Retina (tissue), 1 donor: ENCODE measurements around the gene TLN1.

Experiments used
- DNase-seq: peaks from one replicate; pipeline ENCODE4 v3.0.0-alpha.2; 2016

Gene TLN1

GRCh38 chr9:35727676-35728040 lies 4.3 kb downstream of the TLN1 start:
- no peak for DNase-seq

- DNase-seq = no peak
Measured at GRCh38 chr9:35726931-35727330, 5.1 kb downstream of the TLN1 start.

DNA sequence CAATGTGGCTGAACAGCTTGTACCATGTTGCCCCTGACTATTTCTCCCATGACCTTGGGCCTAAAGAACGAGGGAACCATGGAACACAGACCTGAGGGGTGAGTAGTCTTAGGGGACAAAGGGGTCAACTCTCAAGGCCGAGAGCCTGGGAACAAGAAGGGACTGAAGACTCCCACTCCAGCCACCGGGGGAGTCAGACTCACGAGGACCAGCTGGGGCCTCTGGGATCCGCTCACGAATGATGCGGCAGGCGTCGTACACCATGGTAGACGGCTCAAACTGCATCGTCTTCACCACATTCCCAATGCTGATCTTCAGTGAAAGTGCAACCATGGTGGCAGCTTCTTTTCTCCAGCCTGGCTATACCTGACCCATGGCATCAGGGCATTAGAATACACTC lies 6.6 kb downstream of the TLN1 start:
- DNase-seq = no peak

- DNase-seq = no peak
Measured at GRCh38 chr9:35723908-35724307, 8.1 kb downstream of the TLN1 start.

DNA sequence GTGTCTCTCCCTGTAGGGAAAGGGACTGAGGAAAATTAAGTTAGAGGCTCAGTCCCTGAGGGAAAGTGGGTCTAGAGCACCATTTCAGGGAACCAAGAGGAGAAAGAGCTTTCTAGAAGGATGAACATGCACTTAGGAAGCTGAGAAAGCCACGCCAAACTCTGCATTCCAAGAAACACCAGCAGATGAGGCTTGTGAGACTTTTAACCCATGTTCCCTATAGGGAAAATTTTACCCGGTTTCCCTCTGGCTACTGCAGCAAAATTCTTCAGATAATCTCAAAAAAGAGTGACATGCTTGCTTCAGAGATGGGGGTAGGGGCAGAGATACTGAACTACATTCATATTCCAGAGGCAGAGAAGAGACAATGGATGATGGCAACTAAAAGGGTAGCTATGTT lies 8.6 kb downstream of the TLN1 start:
- DNase-seq = no peak

- DNase-seq = no peak
Measured at GRCh38 chr9:35719546-35719945, 12.4 kb downstream of the TLN1 start.

DNA sequence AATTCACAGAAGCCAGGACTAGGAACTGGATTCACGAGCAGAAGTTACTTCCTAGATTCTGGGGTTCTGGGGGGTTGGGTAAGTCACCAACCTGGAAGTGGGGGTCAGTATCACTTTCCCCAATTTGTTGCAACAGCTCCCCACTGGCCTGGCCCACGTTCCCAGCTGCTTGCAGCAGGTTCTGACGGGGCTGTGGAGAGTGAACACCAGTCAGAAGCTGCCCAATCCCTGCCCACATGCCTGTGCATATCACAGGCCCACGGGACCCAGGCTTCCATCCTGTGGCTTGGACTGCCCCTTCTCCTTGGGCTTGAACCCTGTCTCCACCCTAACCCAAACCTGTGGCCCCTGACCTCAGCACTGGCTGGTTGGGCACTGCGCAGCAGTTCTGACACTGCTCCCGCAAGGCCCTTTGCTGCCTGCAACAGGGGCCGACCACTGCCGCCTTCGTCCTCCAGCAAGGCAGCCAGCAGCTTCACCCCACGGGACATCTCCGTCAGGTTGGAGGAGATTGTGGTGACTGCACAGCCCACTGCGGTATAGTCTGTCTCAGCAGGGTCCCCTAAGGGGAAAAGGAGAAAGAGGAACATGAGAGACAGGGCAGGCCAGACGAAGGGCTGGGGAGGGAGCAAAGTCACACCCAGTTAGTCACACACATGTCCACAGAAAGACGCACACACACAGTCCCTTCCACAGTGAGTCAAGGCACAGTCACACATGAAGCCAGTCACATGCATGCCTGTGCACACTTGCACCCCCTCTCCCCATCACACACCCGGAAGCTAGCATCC lies 13.1 kb downstream of the TLN1 start:
- DNase-seq = no peak

GRCh38 chr9:35717132-35717870 lies 14.7 kb downstream of the TLN1 start:
- no peak for DNase-seq

DNA sequence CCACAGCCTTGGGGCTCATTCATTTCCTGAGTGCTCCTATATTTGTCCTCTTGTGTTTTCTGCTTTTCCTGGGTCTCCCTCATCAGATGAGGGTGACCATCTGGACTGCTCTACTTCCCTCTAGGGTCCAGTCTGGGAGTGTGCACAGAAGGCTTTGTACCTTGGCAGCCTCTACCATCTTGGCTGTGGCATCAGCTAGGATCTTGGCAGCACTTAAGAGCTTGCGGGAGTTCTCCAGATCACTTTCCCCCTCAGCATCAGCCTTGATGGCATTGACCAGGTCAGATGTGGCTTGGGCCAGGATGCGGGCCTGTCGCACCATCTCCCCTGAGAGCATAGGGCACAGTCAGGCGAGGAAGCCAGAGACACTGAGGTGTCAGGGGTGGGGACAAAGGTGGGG lies 15.8 kb downstream of the TLN1 start:
- no peak for DNase-seq

- DNase-seq = no peak
Measured at GRCh38 chr9:35714579-35715252, 17.3 kb downstream of the TLN1 start.

DNA sequence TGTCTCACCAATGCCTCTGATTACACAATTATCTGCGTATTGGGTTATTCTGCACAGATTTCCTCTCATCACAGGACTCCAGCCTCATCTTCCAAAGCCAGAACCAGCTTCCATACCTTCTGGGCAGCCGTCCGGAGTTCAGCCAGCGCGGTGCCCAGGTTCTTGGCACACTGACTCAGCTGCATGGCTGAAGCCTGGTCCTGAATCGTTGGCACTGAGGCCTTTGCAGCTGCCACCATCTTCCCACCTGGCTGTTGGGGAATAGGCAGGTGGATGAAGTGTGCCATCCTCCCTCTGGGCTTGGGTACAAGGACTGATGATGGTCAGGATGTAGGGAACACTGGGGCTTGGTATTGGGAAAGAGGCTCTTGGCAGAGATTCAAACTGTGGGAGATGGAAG lies 17.9 kb downstream of the TLN1 start:
- DNase-seq = no peak

DNA sequence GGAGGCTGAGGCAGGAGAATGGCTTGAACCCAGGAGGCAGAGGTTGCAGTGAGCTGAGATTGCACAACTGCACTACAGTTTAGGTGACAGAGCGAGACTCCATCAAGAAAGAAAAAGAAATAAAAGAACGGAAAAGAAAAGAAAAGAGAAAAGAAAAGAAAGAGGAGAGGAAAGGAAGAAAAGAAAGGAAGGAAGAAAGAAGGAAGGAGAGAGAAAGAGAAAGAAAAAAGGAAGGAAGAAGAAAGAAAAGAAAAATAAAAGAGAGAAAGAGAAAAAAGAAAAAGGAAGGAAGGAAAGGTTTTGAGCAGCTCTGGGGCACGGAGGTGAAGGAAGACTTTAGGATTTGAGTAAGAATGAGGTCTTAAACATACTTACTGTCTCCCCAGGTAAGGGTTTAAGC lies 18.4 kb downstream of the TLN1 start:
- no peak for DNase-seq

DNA sequence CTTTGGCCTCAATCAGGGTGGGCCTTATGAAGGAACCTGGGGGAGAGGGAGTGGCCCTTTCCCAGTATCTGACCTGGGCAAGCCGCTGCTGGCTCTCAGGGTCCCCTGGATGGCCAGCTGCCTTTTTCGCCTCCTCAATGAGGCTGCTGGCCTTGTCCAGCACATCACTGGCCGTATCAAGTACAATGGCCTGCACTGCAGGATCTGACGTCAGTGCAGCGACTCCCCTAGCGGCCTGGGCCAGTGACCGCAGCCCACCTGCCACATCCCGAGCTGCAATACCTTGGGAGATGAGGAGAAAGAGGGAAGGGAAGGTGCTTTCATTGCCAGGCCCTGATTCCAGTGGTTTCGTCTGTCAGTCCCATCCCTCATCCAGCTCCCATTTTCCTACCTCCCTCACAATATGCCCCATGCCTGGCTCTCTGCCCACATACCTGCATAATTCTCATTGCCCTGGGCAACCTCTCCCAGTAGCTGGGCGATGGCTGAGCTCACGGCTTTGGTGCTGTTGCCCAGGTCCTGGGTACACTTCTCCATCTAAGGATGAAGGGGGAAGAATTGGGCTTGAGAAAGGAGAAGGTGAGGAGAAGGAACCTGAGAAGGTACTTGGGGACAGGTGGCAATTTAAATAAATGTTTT lies 19.1 kb downstream of the TLN1 start:
- DNase-seq = no peak

- DNase-seq = no peak
Measured at GRCh38 chr9:35711501-35712428, 20.2 kb downstream of the TLN1 start.

DNA sequence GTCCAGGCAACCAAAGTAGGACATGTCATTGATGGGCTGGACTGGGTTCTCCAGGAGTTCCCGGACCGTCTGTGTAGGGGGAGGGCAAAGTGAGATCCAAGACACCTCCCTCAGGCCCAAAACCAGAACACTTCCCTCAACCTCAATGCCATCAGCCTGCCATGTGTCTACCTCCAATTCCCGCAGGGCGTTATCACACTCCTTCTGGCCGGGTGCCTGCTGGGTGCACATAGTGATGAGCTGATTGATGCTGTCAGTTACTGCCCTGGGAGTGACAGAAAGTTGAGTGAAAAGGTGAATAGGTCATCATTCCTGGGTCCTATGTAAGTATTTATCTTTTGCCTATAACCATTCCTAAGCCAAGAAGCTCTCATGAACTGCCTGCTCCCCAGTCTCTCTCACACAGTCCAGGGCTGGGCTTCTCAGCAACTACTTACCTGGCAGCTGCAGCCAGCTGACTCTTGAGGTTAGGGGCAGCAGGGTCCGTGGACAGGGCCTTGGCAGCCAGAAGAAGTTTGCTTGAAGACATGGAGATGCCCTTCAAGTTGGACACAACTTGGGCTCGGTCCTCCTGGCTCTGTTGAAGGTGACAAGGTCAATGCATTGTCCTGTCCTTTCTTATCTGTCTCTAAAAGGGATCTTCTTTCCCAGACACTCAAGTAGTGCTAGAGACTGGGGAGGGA lies 21.0 kb downstream of the TLN1 start:
- DNase-seq = no peak

GRCh38 chr9:35708146-35708545 lies 23.8 kb downstream of the TLN1 start:
- no peak for DNase-seq

GRCh38 chr9:35706951-35707350 lies 25.0 kb downstream of the TLN1 start:
- DNase-seq = no peak

- DNase-seq = no peak
Measured at GRCh38 chr9:35705836-35706430, 26.1 kb downstream of the TLN1 start.

DNA sequence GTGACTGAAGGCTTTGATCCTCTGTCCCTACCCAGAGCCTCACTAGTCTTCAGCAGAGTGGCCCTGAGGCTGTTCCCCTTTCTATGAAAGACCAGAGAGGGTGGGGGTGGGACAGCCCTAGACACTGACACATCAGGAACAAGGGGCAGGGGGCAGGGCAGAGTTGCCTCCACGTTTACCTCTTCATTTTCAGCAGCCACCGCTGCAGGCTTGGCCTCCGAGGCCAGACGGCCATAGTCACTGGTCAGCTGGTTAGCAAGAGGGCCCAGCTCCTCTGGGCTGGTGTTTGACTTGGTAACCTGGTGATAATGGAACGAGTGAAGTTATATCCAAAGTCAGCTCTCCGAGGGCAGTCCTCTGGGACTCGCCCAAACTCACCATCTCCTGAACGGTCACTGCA lies 26.6 kb downstream of the TLN1 start:
- no peak for DNase-seq

- no peak for DNase-seq
Measured at GRCh38 chr9:35703906-35704672, 27.9 kb downstream of the TLN1 start.

- DNase-seq = no peak
Measured at GRCh38 chr9:35702696-35703095, 29.3 kb downstream of the TLN1 start.
